HL-60/S4 (cell line): ENCODE results near the gene PCDHGB4.
"Not testable (repeated sequence)": the region's sequence is repeated elsewhere in the genome, so short reads cannot be mapped to it uniquely, and the experiment has no call there.

Experiments used
- in situ Hi-C: fragments of 300-500 bp; cut with MboI; formaldehyde crosslinking; loops from 2 replicates; pipeline ENCODE4 v1.14.3; 2022; ENCODE audit warnings: low sequenced_read_pairs

Gene PCDHGB4

GRCh38 chr5:141397756-141398551, 10.5 kb downstream of the PCDHGB4 start, which contains the start of gene PCDHGB5:
PCDHGB5 (plus strand) TSS chr5:141397947; CDS start chr5:141398128, 181 bp downstream.
- in situ Hi-C loops = not testable (repeated sequence)

GRCh38 chr5:141398608-141399007, 11.1 kb downstream of the PCDHGB4 start:
- in situ Hi-C loops = no loop called here

DNA sequence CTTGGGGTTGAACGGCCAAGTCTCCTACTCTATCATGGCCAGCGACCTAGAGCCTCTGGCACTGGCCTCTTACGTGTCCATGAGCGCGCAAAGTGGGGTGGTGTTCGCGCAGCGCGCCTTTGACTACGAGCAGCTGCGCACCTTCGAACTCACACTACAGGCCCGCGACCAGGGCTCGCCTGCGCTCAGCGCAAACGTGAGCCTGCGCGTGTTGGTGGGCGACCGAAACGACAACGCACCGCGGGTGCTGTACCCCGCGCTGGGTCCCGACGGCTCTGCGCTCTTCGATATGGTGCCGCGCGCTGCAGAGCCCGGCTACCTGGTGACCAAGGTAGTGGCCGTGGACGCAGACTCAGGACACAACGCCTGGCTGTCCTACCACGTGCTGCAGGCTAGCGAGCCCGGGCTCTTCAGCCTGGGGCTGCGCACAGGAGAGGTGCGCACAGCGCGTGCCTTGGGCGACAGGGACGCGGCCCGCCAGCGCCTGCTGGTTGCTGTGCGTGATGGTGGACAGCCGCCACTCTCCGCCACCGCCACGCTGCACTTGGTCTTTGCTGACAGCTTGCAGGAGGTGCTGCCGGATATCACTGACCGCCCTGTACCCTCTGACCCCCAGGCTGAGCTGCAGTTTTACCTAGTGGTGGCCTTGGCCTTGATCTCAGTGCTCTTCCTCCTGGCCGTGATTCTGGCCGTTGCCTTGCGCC, 12.2 kb downstream of the PCDHGB4 start:
- in situ Hi-C loops = no loop called here

- in situ Hi-C loops = no loop called here
Measured at GRCh38 chr5:141402553-141403243, 15.2 kb downstream of the PCDHGB4 start, which contains the start of gene PCDHGA9. PCDHGA9 (plus strand) TSS chr5:141402778; CDS start chr5:141402953, 175 bp downstream.

GRCh38 chr5:141403387-141403786, 15.9 kb downstream of the PCDHGB4 start:
- in situ Hi-C loops = no loop called here

- in situ Hi-C loops = not testable (repeated sequence)
Measured at GRCh38 chr5:141407790-141408505, 20.4 kb downstream of the PCDHGB4 start, which contains the start of gene PCDHGB6. PCDHGB6 (plus strand) TSS chr5:141408021; CDS start chr5:141408203, 182 bp downstream.

DNA sequence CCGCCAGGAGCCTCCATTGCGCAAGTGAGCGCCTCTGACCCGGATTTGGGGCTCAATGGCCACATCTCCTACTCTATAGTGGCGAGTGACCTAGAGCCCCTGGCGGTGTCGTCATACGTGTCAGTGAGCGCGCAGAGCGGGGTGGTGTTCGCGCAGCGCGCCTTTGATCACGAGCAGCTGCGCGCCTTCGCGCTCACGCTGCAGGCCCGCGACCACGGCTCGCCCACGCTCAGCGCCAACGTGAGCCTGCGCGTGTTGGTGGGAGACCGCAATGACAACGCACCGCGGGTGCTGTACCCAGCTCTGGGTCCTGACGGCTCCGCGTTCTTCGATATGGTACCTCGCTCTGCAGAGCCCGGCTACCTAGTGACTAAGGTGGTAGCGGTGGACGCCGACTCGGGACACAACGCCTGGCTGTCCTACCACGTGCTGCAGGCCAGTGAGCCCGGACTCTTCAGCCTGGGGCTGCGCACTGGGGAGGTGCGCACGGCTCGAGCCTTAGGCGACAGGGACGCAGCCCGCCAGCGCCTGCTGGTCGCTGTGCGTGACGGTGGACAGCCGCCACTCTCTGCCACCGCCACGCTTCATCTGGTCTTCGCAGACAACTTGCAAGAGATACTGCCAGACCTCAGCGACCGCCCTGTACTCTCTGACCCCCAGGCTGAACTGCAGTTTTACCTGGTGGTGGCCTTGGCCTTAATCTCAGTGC, 22.3 kb downstream of the PCDHGB4 start:
- in situ Hi-C loops = loop anchor here (10.0 kb wide), 1 partner anchor 145 kb away; no protein-coding TSS in a partner anchor

- in situ Hi-C loops = loop anchor here (10.0 kb wide), 1 partner anchor 143 kb away; no protein-coding TSS in a partner anchor
Measured at GRCh38 chr5:141411575-141411974, 24.1 kb downstream of the PCDHGB4 start.

GRCh38 chr5:141412854-141413539, 25.5 kb downstream of the PCDHGB4 start, which contains the start of gene PCDHGA10:
PCDHGA10 (plus strand) TSS chr5:141412987; CDS start chr5:141413176, 189 bp downstream.
- in situ Hi-C loops = loop anchor here (10.0 kb wide), 1 partner anchor 142 kb away; no protein-coding TSS in a partner anchor

DNA sequence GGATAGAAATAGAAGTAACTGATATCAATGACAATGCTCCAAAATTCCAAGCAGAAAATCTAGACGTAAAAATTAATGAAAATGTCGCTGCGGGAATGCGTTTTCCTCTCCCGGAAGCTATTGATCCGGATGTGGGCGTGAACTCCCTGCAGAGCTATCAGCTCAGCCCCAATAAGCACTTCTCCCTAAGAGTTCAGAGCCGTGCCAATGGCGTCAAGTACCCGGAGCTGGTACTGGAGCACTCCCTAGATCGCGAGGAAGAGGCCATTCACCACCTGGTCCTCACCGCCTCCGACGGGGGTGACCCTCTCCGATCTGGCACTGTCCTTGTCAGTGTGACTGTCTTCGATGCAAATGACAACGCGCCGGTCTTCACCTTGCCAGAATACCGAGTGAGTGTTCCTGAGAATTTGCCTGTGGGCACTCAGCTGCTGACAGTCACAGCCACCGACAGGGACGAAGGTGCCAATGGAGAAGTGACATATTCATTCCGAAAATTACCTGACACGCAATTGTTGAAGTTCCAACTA, 26.1 kb downstream of the PCDHGB4 start:
- in situ Hi-C loops = loop anchor here (10.0 kb wide), 1 partner anchor 141 kb away; no protein-coding TSS in a partner anchor

DNA sequence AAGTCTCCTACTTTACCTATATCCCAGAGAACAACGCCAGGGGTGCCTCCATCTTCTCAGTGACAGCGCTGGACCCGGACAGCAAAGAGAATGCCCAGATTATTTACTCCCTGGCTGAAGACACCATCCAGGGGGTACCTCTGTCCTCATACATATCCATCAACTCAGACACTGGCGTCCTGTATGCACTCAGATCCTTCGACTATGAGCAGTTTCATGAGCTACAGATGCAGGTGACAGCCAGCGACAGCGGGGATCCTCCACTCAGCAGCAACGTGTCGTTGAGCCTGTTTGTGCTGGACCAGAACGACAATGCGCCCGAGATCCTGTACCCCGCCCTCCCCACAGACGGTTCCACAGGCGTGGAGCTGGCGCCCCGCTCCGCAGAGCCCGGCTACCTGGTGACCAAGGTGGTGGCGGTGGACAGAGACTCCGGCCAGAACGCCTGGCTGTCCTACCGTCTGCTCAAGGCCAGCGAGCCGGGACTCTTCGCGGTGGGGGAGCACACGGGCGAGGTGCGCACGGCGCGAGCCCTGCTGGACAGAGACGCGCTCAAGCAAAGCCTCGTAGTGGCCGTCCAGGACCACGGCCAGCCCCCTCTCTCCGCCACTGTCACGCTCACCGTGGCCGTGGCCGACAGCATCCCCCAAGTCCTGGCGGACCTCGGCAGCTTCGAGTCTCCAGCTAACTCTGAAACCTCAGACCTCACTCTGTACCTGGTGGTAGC, 27.2 kb downstream of the PCDHGB4 start:
- in situ Hi-C loops = loop anchor here (10.0 kb wide), 1 partner anchor 140 kb away; no protein-coding TSS in a partner anchor

DNA sequence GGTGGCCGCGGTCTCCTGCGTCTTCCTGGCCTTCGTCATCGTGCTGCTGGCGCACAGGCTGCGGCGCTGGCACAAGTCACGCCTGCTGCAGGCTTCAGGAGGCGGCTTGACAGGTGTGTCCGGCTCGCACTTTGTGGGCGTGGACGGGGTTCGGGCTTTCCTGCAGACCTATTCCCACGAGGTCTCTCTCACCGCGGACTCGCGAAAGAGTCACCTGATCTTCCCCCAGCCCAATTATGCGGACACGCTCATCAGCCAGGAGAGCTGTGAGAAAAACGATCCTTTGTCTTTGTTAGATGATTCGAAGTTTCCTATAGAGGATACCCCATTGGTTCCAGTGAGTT, 27.7 kb downstream of the PCDHGB4 start:
- in situ Hi-C loops = loop anchor here (10.0 kb wide), 1 partner anchor 140 kb away; no protein-coding TSS in a partner anchor

DNA sequence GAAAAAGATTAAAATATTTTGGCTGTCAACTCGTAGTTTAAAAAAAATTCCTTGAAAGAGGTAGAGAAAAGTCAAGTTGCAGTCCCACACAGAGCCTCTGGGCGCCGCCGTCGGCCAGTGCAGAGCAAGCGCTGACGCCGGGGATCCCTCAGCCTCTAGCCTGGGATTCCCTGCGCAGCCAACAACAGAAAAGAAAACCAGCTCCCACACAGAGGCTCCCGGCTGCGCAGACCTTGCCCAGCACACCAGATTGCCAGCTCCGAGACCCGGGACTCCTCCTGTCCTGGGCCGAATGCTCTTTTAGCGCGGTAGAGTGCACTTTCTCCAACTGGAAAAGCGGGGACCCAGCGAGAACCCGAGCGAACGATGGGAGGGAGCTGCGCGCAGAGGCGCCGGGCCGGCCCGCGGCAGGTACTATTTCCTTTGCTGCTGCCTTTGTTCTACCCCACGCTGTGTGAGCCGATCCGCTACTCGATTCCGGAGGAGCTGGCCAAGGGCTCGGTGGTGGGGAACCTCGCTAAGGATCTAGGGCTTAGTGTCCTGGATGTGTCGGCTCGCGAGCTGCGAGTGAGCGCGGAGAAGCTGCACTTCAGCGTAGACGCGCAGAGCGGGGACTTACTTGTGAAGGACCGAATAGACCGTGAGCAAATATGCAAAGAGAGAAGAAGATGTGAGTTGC, 30.1 kb downstream of the PCDHGB4 start, which contains the start of gene PCDHGB7:
PCDHGB7 (plus strand) TSS at position 184 of the 679 bp plus-strand sequence; CDS start at position 367, 183 bp downstream.
- in situ Hi-C loops = loop anchor here (10.0 kb wide), 1 partner anchor 137 kb away; no protein-coding TSS in a partner anchor

DNA sequence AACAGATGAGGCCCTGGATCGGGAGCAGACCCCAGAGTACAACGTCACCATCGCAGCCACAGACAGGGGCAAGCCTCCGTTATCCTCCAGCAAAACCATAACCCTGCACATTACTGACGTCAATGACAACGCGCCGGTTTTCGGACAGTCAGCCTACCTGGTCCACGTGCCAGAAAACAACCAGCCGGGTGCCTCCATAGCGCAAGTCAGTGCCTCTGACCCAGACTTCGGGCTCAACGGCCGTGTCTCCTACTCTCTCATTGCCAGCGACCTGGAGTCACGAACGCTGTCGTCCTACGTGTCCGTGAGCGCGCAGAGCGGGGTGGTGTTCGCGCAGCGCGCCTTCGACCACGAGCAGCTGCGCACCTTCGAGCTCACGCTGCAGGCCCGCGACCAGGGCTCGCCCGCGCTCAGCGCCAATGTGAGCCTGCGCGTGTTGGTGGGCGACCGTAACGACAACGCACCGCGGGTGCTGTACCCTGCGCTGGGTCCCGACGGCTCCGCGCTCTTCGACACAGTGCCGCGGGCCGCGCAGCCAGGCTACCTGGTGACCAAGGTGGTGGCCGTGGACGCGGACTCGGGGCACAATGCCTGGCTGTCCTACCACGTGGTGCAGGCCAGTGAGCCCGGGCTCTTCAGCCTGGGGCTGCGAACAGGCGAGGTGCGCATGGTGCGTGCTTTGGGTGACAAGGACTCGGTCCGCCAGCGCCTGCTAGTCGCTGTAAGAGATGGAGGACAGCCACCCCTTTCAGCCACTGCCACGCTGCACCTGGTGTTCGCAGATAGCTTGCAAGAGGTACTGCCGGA, 31.8 kb downstream of the PCDHGB4 start:
- in situ Hi-C loops = loop anchor here (10.0 kb wide), 1 partner anchor 136 kb away; no protein-coding TSS in a partner anchor

DNA sequence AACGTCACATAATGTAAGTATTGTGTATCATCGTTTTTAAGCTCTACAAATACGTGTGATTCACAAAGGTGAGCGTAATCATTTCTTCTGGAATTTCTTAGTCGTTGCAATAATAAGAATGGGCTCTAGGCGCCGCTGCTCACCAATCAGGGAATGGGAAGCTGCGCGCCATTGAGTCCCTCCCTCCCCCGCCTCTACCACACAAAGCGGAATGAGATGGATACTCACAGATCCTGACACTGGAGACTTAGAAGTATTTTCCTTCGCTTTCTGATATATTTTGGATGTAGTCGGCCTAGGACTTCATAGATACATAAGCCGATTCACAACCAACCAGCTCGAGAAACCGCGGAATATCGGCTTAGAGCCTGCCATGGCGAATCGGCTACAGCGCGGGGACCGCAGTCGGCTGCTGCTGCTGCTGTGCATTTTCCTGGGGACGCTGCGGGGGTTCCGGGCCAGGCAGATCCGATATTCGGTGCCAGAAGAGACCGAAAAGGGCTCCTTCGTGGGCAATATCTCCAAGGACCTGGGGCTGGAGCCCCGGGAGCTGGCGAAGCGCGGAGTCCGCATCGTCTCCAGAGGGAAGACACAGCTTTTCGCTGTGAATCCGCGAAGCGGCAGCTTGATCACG, 33.5 kb downstream of the PCDHGB4 start, which contains the start of gene PCDHGA11:
PCDHGA11 (plus strand) TSS at position 197 of the 634 bp plus-strand sequence; CDS start at position 374, 177 bp downstream.
- in situ Hi-C loops = no loop called here

- in situ Hi-C loops = no loop called here
Measured at GRCh38 chr5:141421489-141421855, 34.0 kb downstream of the PCDHGB4 start.
